ENCODE measurements around the gene GCM1.

Gene GCM1

DNA sequence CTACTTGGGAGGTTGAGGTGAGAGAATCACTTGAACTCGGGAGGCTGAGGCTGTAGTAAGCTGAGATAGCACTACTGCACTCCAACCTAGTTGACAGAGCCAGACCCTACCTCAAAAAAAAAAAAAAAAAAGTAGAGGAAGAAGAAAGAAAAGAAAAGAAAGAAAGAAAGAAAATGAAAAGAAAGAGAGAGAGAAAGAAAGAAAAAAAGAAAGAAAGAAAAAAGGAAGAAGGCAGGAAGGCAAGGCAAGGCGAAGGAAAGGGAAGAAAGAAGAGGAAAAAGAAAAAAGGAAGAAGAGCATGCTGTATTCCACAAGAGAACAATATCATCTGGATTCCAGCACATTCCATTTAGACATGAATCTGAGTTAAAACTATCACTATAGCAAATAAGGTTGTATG is 3.8 kb downstream of the GCM1 start:
- DNase-seq = no peak

DNA sequence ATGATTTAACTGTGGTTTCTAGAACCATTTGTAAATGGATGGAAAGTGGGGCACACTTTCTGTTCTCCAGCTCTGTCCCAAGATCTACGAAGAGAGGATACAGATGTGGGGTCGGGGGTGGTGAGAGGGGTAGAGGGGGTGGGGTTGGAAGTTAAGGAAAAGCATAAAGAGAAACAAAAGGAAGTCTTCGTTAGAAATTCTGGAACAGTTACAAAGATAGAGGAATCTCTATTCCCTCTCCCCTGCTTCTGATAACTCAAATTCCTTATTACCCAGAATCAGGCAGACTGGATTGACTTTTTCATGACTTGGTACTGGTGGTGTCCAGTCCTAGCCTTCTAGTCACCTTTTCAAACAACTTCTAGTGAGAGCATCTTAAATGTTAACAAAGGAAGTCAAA is 4.9 kb downstream of the GCM1 start:
- DNase-seq = no peak

DNA sequence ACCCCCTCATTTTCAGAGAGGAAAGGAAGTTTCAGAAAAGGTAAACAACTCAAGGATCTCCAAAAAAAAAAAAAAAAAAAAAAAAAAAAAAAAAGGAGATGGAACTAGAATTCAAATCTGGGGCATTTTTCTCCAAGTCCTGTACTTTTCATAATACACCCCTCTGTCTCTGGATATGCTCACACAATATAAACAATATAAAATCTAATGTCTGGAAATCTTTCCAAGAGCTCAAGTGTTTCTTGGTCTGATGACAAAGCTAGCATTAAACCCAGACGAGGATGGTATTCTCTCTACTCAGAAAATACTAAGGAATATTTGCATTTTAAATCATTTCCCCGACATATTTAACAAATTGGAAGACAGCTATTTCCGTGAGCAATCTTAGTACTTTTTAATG is 5.8 kb downstream of the GCM1 start:
- DNase-seq = no peak

DNA sequence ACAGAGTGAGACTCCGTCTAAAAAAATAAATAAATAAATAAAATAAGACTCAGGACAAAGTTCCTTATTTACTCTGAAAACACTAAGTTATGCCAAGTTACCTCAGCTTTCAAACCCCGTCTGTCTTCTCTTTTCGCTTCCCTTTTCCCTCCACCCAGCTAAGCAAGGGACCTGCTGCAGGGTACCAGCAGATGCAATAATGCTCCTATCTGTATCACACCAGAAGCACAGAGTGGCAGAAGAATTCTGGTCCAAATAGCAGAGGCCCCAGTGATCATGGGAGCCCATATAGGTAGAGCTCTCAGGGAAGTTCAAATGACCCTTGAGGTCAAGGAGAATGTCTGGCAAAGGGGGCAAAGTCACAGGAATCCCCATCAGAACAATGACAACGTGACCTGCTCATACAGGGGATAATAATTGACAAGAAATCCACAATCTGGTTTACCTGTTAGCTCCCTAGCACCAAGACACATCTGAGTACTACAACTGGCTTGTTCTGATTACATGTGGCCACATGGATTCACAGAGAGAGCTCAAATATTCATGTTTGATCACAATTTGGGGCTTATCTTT is 8.7 kb downstream of the GCM1 start:
- DNase-seq = no peak

DNA sequence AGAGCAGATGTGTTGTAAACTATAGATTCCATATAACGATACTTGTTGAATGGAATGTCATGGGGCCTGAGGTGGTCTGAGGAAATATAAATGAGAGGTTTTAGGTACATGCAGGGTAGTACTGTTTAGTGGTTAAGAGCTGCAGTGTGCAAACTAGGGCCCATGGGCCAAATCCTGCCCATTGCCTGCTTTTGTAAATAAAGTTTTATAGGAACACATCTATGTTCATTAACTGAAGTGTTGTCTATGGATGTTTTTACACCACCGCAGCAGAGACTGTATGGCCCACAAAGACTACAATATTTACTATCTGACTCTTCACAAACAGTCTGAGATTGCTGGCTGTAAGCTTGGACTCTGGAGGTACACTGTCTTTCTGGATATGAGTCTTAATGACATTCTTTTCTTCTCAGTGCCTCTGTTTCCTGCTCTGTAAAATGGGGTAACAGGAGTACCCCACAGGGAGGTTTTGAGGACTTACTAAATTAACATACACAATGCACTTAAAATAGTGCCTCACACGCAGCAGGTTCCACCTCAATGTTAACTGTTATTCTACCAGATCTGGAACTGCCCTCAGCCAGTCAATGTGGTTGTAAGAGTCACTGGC is 12.5 kb downstream of the GCM1 start:
- DNase-seq = no peak

DNA sequence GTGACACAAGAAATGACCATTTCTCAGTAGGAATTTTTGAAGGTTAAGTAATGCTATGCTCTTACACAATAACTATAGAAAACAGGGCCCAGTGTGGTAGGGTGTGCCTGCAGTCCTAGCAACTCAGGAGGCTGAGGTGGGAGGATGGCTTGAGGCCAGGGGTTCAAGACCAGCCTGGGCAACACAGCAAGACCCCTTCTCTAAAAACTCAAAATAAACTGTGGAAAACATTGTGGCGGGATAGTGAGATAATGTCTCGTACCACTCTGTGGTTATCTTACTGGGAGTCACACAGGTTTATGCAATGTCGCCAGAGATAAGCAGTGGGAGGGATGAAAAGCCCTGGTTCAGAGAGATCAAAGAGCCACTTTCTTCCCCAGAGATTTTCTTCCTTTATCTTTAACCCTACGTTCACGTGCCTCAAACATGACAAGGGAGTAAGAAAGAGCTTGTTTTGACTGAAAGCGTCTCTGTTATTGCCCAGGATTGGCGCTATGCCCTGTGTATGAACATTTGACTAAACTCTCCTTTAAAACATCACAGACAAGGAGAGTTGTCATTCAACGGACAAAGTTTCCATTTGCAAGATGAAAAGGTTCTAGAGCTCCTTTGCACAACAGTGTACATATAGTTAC is 13.9 kb downstream of the GCM1 start:
- no peak for DNase-seq

DNA sequence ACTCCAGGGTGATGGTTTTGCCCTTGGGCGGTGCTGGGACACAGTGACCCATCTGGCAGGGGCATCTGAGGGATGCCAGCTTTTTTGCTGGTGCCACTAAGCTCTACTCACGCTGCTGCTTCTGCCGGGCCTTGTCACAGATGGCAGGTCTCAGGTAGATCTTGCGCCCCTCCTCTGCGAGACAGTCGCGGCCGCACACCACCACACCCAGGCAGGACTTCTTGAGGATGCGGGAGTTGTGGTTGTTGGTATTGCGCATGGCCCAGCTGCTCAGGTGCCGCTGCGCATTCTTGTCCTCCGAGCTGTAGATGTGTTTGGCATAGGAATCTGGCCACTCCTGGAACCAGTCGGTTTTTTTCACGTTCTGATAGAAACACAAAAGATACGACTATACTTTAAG is 14.7 kb downstream of the GCM1 start:
- DNase-seq = no peak

DNA sequence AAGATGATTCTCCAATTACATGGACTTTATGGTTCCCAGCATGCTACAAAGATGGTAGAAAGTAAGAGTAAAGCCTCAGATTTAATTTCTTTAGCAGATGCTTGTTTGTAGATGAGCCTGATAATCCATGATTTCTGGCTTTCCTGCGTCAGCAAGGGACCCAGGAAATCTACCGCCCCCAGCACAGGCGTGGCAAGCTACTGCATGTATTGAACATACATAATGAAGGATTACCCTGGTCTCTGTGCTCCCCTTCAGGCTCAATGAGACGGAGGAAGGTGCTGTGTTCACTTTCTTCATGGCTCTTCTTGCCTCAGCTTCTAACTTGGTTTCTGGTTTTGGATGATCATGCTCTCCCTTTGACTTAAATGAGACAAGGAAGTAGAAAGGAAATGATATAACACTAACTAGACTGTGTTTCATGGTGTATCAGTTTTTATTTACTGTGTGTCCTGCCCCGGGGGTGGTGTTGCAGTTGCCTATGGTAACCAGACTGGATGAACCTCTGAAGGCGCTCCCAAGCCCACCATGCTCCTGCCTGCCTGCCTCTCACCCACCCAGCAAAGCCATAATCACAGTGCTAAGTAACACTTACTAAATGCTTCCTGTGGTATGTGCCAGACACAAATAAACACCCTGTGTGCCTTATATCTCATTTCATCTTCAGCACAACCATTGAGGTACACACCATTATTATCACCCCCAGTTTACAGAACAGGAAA is 17.9 kb downstream of the GCM1 start:
- DNase-seq = no peak

DNA sequence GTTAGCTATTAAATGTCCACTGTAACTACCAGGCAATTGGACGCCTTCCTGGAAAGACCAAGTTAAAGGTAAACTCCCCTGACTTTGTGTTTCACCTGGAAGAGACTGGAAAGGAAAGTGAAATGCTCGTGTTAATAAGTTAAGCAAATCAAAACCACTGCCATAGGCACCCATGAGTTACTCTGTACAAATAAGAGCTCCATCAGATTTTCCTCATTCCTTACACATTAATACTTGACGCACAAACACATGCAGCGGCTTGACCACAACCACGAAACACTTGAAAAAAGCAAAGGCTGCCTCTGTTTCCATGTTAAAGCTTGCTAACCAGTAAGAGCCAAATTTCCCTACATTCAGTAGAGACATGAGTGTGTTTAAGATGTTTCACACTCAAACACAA is 19.8 kb downstream of the GCM1 start:
- DNase-seq = no peak

DNA sequence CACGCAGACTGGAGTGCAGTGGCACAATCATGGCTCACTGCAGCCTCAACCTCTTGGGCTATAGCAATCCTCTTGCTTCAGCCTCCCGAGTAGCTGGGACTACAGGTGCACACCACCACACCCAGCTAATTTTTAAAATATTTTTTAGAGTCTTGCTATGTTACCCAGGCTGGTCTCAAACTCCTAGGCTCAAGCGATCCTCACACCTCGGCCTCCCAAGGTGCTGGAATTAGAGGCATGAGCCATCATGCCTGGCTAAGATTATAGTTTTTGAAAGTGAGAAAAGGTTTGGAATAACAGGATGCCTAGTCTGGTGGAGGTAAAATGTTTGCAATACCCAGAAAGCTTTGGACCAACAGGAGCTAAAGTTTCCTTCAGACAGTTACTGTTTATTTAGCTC is 23.4 kb downstream of the GCM1 start:
- no peak for DNase-seq

DNA sequence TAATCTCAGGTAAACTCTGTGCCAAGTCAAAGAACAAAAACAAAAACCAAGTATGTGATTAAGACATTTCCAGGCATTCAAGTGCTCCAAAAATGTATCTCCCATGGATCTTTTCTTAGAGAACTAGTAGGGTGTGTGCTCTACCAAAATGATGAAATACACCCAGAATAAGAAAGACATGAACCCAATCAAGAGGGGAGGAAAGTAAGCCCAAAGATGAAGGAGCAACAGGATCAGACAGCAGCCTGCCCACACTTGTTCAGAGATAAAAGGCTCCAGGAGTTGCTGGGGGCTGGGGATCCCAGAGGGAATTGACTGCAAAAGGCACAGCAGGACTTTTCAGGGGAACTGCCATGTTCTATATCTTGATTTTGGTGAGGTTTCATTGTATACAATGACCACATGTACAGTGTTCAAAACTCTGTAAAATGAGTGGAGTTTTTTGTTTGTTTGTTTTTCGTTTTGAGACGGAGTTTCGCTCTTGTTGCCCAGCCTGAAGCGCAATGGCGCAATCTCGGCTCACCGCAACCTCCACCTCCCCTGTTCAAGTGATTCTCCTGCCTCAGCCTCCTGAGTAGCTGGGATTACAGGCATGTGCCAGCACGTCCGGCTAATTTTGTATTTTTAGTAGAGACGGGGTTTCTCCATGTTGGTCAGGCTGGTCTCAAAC is 24.4 kb downstream of the GCM1 start:
- DNase-seq = no peak

DNA sequence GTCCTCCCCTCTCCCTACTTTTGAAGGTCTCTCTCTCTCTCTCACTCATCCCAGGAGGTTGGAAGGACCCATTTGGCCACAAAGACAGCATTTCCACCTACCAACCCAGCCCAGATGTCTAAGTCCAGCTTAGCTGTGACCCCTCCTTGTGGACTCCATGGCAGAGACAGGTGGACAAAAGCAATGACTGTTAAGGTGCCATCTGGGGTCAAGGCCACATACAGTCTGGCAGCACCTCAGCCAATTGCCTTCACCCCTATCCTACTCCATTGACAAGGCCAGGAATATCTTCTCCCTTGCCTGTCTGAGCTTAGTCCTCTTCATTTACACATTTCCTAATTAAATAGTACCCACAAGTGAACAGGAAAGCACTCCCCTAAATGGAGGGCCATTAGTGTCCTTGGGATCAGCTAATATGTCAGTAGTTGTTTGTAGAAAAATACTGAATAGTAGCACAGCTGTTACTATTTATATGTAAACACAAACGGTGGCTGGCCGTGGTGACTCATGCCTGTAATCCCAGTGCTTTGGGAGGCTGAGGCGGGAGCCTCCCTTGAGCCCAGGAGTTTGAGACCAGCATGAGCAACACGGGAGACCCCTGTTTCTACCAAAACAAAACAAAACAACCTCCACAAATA is 28.8 kb downstream of the GCM1 start:
- no peak for DNase-seq

DNA sequence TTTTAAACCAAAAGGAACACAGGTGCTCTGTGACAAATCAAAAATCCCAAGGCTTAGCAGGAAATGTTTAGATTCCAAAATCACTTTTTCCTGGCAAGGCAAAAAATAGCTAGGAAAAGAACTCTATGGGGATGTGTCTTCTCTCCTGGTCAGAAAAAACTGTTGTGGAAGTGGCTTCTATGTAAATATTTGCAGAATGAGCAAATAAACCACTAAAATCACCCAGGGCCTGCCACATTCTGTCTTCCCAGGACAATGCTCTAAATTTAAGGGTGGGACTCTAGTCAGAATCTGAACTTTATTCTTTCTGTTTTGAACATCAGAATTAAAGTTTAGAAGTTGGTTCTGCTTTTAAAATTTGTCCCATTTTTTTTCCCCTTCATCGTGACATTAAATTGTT is 29.3 kb downstream of the GCM1 start:
- no peak for DNase-seq

DNA sequence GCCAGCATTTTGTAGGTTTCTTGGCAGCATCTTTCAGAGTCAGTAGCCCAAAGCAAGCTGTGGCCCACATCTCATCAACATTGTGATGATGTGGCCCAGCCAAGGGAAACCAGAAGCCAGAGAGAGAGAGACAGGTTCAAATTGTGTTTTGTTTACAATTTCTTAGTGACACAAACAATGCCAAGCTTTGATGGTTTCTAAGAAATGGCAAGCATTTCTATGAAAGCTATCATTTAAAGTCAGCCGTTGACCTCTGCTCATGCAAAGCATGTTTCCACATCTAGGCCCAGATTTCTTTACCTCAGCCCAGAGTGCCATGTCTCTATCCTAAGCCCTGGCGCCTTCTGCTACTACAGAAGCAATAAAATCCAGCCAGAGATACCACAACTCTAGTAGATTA is 32.9 kb downstream of the GCM1 start:
- no peak for DNase-seq

DNA sequence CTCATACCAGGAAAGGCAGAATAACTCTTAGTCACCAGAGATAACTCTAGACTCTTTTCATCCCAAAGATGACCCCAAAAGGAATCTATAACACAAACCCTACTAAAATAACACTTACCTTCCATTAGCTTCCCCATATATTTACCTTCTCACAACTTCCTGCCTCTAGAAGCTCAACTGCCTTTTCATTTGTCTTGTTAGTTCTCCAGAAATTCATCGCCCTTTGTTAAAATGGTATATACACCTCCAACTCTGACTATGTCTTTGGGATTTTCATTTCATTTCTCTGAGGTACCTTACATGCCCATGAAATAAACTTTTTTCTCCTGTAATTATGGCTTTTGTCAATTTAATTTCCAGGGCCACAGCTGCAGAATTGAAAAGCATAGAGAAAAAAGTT is 33.5 kb downstream of the GCM1 start:
- DNase-seq = no peak

DNA sequence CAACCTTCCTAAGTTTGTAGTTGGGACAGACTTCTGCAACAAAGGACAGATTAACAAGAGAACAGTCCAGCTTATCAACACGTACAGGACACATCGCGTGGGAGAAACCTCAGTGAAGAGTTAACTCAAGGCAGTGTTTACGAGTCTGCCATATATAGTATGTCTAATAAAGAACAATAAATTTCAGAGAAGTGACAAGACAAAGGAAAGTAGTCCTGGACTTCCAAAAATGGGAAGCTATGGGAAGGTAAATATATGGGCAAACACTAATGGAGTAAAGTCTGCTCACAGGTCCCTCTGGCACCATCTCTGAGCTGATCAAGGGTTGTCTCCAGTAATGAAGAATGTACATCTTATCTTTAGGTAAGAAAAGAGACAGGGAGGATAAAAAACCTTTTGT is 34.9 kb downstream of the GCM1 start:
- DNase-seq = no peak

DNA sequence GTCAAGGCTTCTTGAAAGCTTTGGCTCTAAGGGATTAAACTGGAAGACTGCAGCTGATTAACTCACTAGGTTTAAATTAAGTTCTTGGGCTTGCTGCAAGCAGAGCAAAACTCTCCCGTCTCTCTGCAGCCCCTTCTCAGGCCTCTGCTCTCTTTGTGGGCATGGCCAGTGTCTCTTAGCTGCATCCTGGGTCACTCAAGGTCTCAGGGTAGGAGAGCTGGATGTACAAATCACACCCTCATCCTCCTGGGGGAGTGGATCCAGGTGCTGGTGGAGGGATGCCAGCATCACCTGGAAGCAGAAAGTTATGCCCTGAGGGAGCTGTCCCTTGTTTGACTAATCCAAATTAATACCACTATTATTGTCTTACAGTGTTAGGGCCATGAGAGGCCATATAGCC is 35.8 kb downstream of the GCM1 start:
- no peak for DNase-seq

DNA sequence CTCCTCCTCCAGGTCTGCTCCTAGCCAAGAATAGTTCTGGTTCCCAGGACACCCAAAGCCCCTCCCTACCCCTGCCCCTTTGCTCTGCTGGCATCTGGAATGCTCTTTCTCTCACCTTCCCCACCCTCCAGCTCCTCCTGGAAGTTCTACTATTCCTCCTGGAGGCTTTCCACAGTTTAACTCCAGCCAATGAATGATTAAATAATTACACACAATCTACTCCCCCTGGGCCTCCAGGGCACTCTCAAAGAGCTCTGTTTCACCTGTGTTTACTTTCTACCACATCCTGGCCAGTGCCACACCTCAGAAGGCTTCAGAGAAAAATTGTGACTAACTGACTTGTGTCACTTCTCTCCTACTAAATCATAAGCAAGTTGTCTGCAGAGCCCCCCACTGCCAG is 36.2 kb downstream of the GCM1 start:
- DNase-seq = no peak

DNA sequence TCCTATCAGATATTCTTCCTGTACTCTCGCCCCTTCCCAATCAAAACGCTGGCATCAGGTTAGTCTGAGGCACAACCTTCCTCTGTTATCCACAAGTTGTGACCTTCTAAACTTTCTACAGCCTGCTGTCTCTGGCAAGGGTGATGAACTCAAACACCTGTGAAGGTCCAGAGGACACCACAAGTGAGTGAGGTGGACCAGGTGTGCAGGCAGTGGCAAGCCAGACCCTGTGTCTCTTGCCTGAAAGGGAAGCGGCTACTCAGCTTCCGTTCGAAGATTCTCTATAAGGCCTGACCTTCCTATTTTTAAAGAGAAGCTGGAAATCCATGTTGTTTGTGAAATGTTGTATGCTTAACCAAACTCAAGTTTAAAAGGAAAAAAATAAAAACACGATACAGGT is 36.8 kb downstream of the GCM1 start:
- no peak for DNase-seq

DNA sequence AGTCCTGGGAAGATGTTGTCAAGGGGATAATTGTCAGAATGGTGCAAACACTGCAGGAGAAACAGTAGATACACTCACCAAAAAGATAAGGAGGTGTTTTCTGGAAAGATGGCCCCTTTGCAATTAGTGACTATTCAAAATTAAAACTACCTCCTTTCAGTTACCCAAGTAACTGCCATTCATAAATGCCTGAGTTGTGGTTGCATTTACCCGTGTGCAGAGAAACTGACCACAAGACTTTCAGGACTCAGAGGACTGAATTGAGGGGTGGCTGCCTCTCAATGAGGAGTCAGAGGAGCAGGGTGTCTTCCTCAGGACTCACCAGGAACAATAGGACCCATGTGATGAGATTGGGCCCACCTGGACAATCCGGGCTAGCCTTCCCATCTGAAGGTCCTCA is 39.0 kb downstream of the GCM1 start:
- no peak for DNase-seq

DNA sequence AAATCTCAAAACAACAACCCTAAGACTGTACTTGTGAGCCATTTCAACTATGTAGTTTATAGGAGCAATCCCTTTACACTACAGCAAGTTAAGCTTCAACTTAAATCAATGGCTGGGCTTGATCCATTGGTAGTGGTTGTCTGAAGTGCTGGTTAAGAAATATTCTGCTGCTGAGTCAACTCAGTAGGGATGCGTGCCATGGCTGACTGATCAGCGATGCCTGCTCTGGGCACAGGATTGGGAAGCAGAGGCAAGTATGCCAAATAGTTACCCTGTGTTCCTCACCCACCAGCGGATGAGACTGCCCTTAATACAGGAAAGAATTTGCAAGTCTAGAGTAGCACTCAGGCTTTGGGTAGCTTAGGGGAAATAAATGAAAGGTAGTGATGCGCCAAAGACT is 41.5 kb downstream of the GCM1 start:
- DNase-seq = no peak

DNA sequence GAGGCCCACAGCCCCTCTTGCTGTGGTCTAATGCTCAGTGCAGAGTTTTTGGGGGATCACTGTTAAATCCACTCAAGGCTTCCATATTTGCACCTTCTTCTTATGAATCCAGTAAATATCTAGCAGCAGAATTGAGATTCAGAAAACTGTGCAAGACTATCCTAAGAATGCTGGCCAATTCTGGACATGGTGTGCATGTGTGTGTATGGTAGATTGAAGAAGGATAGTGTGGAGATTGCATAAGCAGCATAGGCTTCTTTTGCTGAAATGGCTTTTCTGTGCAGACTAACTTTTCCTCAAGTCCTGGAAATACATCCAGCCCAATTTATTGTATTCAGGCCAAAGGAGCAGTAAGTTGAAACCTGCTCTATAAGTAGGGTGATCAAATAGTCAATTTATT is 43.7 kb downstream of the GCM1 start:
- no peak for DNase-seq

DNA sequence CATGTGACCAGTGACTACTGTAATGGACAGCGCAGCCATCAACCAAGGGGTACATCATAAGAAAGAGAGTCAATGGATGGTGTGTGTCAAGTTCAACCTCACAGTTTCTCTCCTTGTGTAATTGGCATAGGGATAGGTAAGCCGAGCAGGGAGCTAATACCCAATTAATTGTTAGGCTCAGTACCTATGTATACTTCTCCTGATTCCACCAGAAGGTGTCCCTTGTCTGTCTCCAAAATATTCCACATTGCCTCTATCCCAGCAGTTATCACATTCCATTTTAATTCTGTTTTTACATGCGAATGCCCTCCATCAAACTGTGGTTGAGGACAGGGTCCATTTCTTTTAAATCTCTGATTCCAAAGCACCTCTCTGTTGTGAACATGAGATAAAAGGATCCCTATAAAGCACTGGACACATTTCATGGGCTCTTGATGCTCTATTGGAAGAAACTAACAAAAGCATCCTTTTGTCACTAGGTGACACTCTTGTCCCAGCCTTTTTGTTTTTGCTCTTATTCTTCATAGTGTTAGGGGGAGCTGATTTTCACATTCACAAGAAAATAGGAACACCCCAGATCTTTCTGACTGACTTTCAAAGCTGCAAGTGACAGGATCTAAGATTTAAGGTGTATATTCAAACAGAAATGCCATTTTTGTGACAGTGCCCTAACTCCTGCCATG is 44.5 kb downstream of the GCM1 start:
- DNase-seq = no peak
